Cardiac muscle cell (in vitro differentiated cells and primary cell): Measurements from ENCODE around the gene ACAA1. TPM values are rescaled to one million over a fixed set of nuclear protein-coding genes. Genes with fewer than 3 reads are reported as not detected.

Experiments
- DNase-seq, 2 donors: peaks; one replicate each; pipeline versions ENCODE4 v3.0.0 to v3.0.0-alpha.2; 2010 to 2017; ENCODE audit warnings: low read depth in 1 of 2, low spot score in 1 of 2
- H3K27ac ChIP-seq: fragments of 200-600 bp; sonication (generic); 2 replicates; pipeline ENCODE4 v1.5.1; 2016
- H3K27me3 ChIP-seq: fragments of 200-600 bp; sonication (generic); 2 replicates; pipeline ENCODE4 v1.6.0; 2016; ENCODE audit warnings: control low read depth
- H3K36me3 ChIP-seq: fragments of 200-600 bp; sonication (generic); 2 replicates; pipeline ENCODE4 v1.5.1; 2016; ENCODE audit warnings: control low read depth
- H3K4me1 ChIP-seq: fragments of 200-600 bp; sonication (generic); 2 replicates; pipeline ENCODE4 v1.8.1; 2017; ENCODE audit warnings: low read depth, mild to moderate bottlenecking, mixed run types
- H3K4me3 ChIP-seq: fragments of 200-600 bp; sonication (generic); 2 replicates; pipeline ENCODE4 v1.5.1; 2016; ENCODE audit warnings: mild to moderate bottlenecking
- H3K9me3 ChIP-seq: fragments of 200-600 bp; sonication (generic); 2 replicates; pipeline ENCODE4 v1.5.1; 2017; ENCODE audit warnings: low read depth, mild to moderate bottlenecking, control low read depth
- polyA plus RNA-seq: library from polyadenylated mRNA; unstranded; fragments of >200 nt; fragmentation: Nextera tagmentation; extraction: Ambion mirVana; gene quantifications from 2 replicates; pipeline ENCODE4 v1.2.1, GENCODE V29; 2016
- total RNA-seq: library from RNA; depleted of rRNA; stranded (reverse); fragments of >200 nt; gene quantifications from 2 replicates; pipeline ENCODE4 v1.2.3, GENCODE V29; 2016
- TF ChIP-seq, protein P1 (sequence below): IDR thresholded peaks from 2 replicates; pipeline ENCODE4 v1.5.1; 2012; ENCODE audit warnings: low read depth, mild to moderate bottlenecking, low read length

ACAA1 gene, protein sequence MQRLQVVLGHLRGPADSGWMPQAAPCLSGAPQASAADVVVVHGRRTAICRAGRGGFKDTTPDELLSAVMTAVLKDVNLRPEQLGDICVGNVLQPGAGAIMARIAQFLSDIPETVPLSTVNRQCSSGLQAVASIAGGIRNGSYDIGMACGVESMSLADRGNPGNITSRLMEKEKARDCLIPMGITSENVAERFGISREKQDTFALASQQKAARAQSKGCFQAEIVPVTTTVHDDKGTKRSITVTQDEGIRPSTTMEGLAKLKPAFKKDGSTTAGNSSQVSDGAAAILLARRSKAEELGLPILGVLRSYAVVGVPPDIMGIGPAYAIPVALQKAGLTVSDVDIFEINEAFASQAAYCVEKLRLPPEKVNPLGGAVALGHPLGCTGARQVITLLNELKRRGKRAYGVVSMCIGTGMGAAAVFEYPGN
- 62.8 and 63.1 TPM in 2 replicates for total RNA-seq
- 87.9 and 104 TPM in 2 replicates for polyA plus RNA-seq

- TF ChIP-seq, protein P1, sequence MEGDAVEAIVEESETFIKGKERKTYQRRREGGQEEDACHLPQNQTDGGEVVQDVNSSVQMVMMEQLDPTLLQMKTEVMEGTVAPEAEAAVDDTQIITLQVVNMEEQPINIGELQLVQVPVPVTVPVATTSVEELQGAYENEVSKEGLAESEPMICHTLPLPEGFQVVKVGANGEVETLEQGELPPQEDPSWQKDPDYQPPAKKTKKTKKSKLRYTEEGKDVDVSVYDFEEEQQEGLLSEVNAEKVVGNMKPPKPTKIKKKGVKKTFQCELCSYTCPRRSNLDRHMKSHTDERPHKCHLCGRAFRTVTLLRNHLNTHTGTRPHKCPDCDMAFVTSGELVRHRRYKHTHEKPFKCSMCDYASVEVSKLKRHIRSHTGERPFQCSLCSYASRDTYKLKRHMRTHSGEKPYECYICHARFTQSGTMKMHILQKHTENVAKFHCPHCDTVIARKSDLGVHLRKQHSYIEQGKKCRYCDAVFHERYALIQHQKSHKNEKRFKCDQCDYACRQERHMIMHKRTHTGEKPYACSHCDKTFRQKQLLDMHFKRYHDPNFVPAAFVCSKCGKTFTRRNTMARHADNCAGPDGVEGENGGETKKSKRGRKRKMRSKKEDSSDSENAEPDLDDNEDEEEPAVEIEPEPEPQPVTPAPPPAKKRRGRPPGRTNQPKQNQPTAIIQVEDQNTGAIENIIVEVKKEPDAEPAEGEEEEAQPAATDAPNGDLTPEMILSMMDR = no peak
- DNase-seq = peak; percentile 99 to 100
- H3K27me3 ChIP-seq = peaks cover 9% of the 10 kb centered on the region
- peak within 1 kb of the TSS; percentile 80 for H3K4me3 ChIP-seq
- H3K27ac ChIP-seq = peak within 1 kb of the TSS; percentile 82
- H3K4me1 ChIP-seq = peaks cover 11% of the 10 kb centered on the region
- peaks cover 8% of the 10 kb centered on the region for H3K36me3 ChIP-seq
- H3K9me3 ChIP-seq = no peaks in the 10 kb centered on the region
Observed at GRCh38 chr3:38136777-38137614, at the start of gene ACAA1. ACAA1 (minus strand) TSS chr3:38137127; CDS start chr3:38137035, 92 bp downstream.

DNA sequence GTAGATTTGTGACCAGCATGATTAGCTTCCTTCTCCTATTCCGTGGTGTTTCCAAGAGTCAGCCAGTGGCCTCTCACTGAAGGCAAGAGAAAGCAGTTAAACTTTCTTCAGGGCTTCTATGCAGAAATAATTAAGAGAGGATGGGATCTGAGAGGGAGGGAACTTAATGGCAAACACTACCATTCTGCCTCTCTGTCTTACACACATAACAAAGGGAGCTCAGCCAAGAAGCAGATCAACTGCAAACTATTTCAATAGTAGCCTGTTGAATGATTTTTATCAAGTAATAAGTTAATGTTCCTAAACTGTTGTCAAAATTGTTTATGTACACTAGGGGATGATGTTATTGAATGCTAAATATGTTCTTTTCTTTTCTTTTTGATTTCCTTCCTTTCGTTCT is 40.3 kb upstream of the ACAA1 start:
- Histone ChIP-seq H3K9me3 (no peaks in the 10 kb centered on the region), H3K4me3 (no peak overlapping the region), H3K27ac (peak overlapping the region; percentile 35), H3K36me3 (no peaks in the 10 kb centered on the region), H3K27me3 (no peaks in the 10 kb centered on the region), H3K4me1 (no peaks in the 10 kb centered on the region)
- TF ChIP-seq, protein P1 = no peak
- no peak for DNase-seq

GRCh38 chr3:38173834-38174418 is 37.0 kb upstream of the ACAA1 start:
- Histone ChIP-seq H3K27me3 (no peaks in the 10 kb centered on the region), H3K4me1 (no peaks in the 10 kb centered on the region), H3K27ac (no peak overlapping the region), H3K36me3 (no peaks in the 10 kb centered on the region), H3K9me3 (no peaks in the 10 kb centered on the region), H3K4me3 (no peak overlapping the region)
- DNase-seq = no peak
- TF ChIP-seq, protein P1 = no peak

GRCh38 chr3:38171622-38172021 is 34.7 kb upstream of the ACAA1 start:
- Histone ChIP-seq H3K36me3 (no peaks in the 10 kb centered on the region), H3K27me3 (no peaks in the 10 kb centered on the region), H3K27ac (no peak overlapping the region), H3K4me1 (no peaks in the 10 kb centered on the region), H3K4me3 (no peak overlapping the region), H3K9me3 (no peaks in the 10 kb centered on the region)
- no peak for DNase-seq
- TF ChIP-seq, protein P1 = no peak

GRCh38 chr3:38170722-38171121 is 33.8 kb upstream of the ACAA1 start:
- peak overlapping the region; percentile 35 for H3K27ac ChIP-seq
- no peaks in the 10 kb centered on the region for H3K27me3 ChIP-seq
- TF ChIP-seq, protein P1 = no peak

More at GRCh38 chr3:38170722-38171121, 33.8 kb upstream of the ACAA1 start:
- Histone ChIP-seq H3K4me3 (no peak overlapping the region), H3K9me3 (no peaks in the 10 kb centered on the region), H3K4me1 (no peaks in the 10 kb centered on the region), H3K36me3 (no peaks in the 10 kb centered on the region)
- no peak for DNase-seq
